Trophoblast cell (in vitro differentiated cells and primary cell): ENCODE results near the gene MPP3.

Source experiments
- DNase-seq, 2 donors: peaks; one replicate each; pipeline ENCODE4 v3.0.0-alpha.2; 2016
- H2AFZ ChIP-seq: 2 replicates; pipeline ENCODE4 v1.6.1; 2013; ENCODE audit warnings: low read length, moderate library complexity, mild to moderate bottlenecking; ENCODE audit not compliant: insufficient read depth, poor library complexity
- H2AK5ac ChIP-seq: 2 replicates; pipeline ENCODE4 v1.6.1; 2013; ENCODE audit warnings: mild to moderate bottlenecking, low read length
- H2BK120ac ChIP-seq: 2 replicates; pipeline ENCODE4 v1.6.1; 2013; ENCODE audit warnings: low read length, mild to moderate bottlenecking, moderate library complexity; ENCODE audit not compliant: insufficient read depth, poor library complexity
- H2BK12ac ChIP-seq: 2 replicates; pipeline ENCODE4 v1.6.1; 2013; ENCODE audit warnings: mild to moderate bottlenecking, low read length, moderate library complexity
- H2BK5ac ChIP-seq: 2 replicates; pipeline ENCODE4 v1.6.1; 2013; ENCODE audit warnings: low read length, low read depth, moderate library complexity, mild to moderate bottlenecking; ENCODE audit not compliant: poor library complexity
- H3K14ac ChIP-seq: 2 replicates; pipeline ENCODE4 v1.6.1; 2013; ENCODE audit warnings: mild to moderate bottlenecking, low read length
- H3K18ac ChIP-seq: 2 replicates; pipeline ENCODE4 v1.6.1; 2013; ENCODE audit warnings: mild to moderate bottlenecking, low read length
- H3K23ac ChIP-seq: 2 replicates; pipeline ENCODE4 v1.6.1; 2013; ENCODE audit warnings: low read length
- H3K27ac ChIP-seq: 2 replicates; pipeline ENCODE4 v1.5.1; 2013; ENCODE audit warnings: low read depth, mild to moderate bottlenecking, inconsistent platforms, low read length, moderate library complexity
- H3K27me3 ChIP-seq: 2 replicates; pipeline ENCODE4 v1.6.1; 2013; ENCODE audit warnings: inconsistent platforms, mild to moderate bottlenecking, low read length, moderate library complexity; ENCODE audit not compliant: insufficient read depth
- H3K36me3 ChIP-seq, 2 experiments: 1 replicate in 1 of 2; 2 replicates in 1 of 2; pipeline ENCODE4 v1.6.1; 2013; ENCODE audit warnings: low read length in 2 of 2, mild to moderate bottlenecking in 2 of 2, moderate library complexity in 1 of 2; ENCODE audit not compliant: insufficient read depth in 2 of 2, control insufficient read depth in 1 of 2
- H3K4ac ChIP-seq: 2 replicates; pipeline ENCODE4 v1.6.1; 2013; ENCODE audit warnings: low read depth, mild to moderate bottlenecking, low read length, moderate library complexity
- H3K4me1 ChIP-seq, 2 experiments: 1 replicate in 1 of 2; 2 replicates in 1 of 2; pipeline ENCODE4 v1.6.1; 2013; ENCODE audit warnings: low read length in 2 of 2, mild to moderate bottlenecking in 2 of 2, moderate library complexity in 1 of 2; ENCODE audit not compliant: insufficient read depth in 2 of 2, control insufficient read depth in 1 of 2
- H3K4me2 ChIP-seq: 2 replicates; pipeline ENCODE4 v1.6.1; 2013; ENCODE audit warnings: inconsistent platforms, mild to moderate bottlenecking, low read length, moderate library complexity
- H3K4me3 ChIP-seq: 2 replicates; pipeline ENCODE4 v1.5.1; 2013; ENCODE audit warnings: mild to moderate bottlenecking, low read depth, low read length, inconsistent platforms
- H3K79me1 ChIP-seq: one replicate; pipeline ENCODE4 v1.6.1; 2013; ENCODE audit warnings: low read length
- H3K79me2 ChIP-seq: 2 replicates; pipeline ENCODE4 v1.6.1; 2013; ENCODE audit warnings: low read length, mild to moderate bottlenecking; ENCODE audit not compliant: control insufficient read depth, insufficient read depth, poor library complexity
- H3K9ac ChIP-seq: 2 replicates; pipeline ENCODE4 v1.6.1; 2013; ENCODE audit warnings: mild to moderate bottlenecking, low read length
- H3K9me3 ChIP-seq: 2 replicates; pipeline ENCODE4 v1.6.1; 2013; ENCODE audit warnings: low read depth, mild to moderate bottlenecking, control low read depth, inconsistent platforms, low read length; ENCODE audit not compliant: insufficient read depth
- H4K12ac ChIP-seq: 2 replicates; pipeline ENCODE4 v1.6.1; 2013; ENCODE audit warnings: low read depth, mild to moderate bottlenecking, low read length, moderate library complexity
- H4K8ac ChIP-seq: 2 replicates; pipeline ENCODE4 v1.6.1; 2013; ENCODE audit warnings: low read depth, mild to moderate bottlenecking, low read length, moderate library complexity
- H4K91ac ChIP-seq: one replicate; pipeline ENCODE4 v1.6.1; 2013; ENCODE audit warnings: low read depth, mild to moderate bottlenecking, low read length, moderate library complexity
- WGBS: extraction: QIAGEN DNeasy Blood & Tissue Kit; methylation state at CpG from one replicate; pipeline ENCODE4 v1.1.7; 2013; ENCODE audit warnings: missing lambda C conversion rate; ENCODE audit not compliant: insufficient read length, insufficient coverage; ENCODE audit errors: extremely low coverage; 5-methylcytosine and 5-hydroxymethylcytosine counted together

MPP3 gene

DNA sequence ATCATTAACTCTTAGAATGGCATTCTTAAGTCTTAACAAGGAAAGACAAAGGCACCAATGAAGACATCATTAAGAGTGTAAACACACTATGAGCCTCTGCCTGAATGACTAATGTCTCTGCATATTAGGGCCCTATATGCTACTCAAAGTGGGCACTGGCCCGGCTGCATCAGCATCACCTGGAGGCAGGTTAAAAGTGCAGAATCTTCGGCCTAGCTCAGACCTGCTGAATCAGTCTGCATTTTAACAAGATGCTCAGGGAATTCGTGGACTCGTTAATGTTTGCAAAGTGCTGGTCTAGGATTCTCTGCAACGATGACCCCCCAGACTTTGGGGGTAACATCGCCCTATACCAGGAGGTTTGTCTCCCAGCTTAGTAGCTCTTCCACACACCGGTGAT is 6.7 kb downstream of the MPP3 start:
- Histone ChIP-seq H3K4ac (no peak overlapping the region), H3K4me2 (no peak overlapping the region), H4K12ac (no peak overlapping the region), H3K14ac (no peak overlapping the region), H3K27me3 (no peaks in the 10 kb centered on the region), H3K18ac (no peak overlapping the region), H3K9me3 (peaks cover 1% of the 10 kb centered on the region), H4K8ac (no peak overlapping the region), H2BK12ac (no peak overlapping the region), H3K23ac (no peak overlapping the region), H2AK5ac (no peak overlapping the region), H3K9ac (no peak overlapping the region), H2AFZ (no peak overlapping the region), H3K79me1 (no peaks in the 10 kb centered on the region), H3K4me3 (no peak overlapping the region), H3K36me3 (no peaks in the 10 kb centered on the region), H3K27ac (no peak overlapping the region), H3K79me2 (no peaks in the 10 kb centered on the region), H2BK120ac (no peak overlapping the region), H4K91ac (no peak overlapping the region), H3K4me1 (no peaks in the 10 kb centered on the region), H2BK5ac (no peak overlapping the region)
- DNase-seq = no peak
- WGBS = no CpG with 5 or more reads among the region's 7 CpGs

DNA sequence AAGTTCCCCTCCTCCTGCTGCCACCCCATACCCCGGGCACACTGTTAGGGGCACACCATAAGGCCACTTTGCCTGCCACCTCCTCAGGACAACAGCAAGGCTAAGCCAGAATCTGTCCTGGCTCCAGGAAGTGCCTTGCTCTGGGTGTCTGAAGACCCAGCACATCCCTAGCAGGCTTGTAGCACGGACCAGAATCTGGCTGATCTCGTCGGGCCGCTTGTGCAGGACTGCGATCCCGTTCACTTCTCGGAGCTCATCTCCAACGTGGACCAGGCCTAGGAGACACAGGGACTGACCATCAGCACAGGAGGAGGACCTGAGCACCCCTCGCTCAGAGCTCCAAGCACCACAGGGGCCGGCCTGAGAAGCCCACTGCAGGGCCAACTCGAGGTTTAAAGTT is 7.4 kb downstream of the MPP3 start:
- no CpG with 5 or more reads among the region's 12 CpGs for WGBS
- no peak overlapping the region for H2AFZ ChIP-seq
- no peak overlapping the region for H2BK5ac ChIP-seq

DNA sequence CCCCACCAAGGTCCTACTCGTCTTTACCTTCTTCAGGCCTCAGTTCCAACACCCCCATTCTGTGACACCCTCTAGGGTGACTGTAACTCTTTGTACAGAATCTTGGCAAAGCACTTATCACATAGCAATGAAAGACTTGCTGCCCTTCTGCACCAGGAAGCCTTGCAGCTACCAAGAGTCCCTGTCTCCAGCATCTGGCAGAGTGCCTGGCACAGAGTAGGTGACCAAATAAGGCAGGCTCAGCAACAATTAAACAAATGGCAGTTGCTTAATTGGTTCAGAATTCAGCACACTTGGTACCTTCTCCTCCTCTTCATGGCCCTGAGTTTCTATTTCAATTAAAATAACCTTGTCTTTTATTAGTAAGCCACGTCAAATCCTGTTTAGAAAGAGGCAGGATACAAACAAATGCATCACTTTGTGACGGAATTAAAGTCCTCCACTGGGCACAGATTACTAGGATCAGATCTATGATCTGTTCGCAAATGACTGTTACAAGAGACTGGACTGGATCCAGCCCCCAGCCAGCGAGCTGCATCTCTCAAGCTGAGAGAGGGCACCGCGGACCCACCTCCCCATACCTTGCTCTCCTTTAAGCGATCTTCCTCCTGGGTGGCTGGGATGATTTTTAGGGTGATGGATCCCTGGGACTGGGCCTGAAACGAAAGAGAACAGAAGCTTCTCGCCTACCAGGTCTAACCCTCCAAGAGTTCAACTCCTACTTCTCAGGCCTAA is 9.4 kb downstream of the MPP3 start:
- WGBS = no CpG with 5 or more reads among the region's 10 CpGs

More for the DNA sequence above, 7.4 kb downstream of the MPP3 start:
- peaks cover 1% of the 10 kb centered on the region for H3K9me3 ChIP-seq
- H2AK5ac ChIP-seq = no peak overlapping the region
- no peak overlapping the region for H4K8ac ChIP-seq
- no peak for DNase-seq
- H2BK12ac ChIP-seq = no peak overlapping the region
- H3K36me3 ChIP-seq = no peaks in the 10 kb centered on the region
- no peaks in the 10 kb centered on the region for H3K4me1 ChIP-seq
- H3K27ac ChIP-seq = no peak overlapping the region
- no peak overlapping the region for H2BK120ac ChIP-seq
- H4K91ac ChIP-seq = no peak overlapping the region
- no peak overlapping the region for H3K23ac ChIP-seq
- no peaks in the 10 kb centered on the region for H3K79me1 ChIP-seq
- no peak overlapping the region for H3K14ac ChIP-seq
- H3K27me3 ChIP-seq = no peaks in the 10 kb centered on the region
- no peak overlapping the region for H4K12ac ChIP-seq
- H3K4ac ChIP-seq = no peak overlapping the region
- no peak overlapping the region for H3K4me3 ChIP-seq
- H3K18ac ChIP-seq = no peak overlapping the region
- H3K79me2 ChIP-seq = no peaks in the 10 kb centered on the region
- no peak overlapping the region for H3K9ac ChIP-seq
- no peak overlapping the region for H3K4me2 ChIP-seq

DNA sequence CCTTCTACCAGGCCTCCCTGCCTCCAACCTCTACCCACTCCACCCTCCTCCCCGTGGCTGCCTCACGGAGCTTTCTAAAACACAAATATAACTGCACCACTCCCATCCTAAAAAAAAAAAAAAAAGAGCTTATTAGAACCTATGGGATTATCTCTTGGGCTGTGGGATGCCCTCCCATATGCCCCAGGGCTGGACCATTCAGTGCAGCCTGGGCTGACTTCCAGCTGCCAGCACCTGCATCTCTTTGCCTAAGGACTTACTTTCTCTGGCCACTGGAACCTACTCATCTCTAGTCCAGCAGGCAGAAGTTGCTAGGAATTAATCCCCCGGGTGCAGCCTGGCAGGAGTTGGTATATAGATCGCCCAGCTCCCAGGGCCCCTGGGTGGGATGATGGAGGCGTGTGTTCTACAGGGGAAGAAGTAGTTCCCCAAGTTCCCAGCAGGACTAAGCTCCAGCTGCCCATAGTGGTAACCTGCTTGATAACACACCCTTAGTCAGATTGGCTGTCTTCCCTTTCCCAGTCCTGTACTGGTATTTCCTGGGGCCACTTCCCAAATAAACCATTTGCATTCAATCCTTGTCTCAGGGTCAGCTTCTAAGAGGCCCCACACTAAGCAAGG is 10.3 kb downstream of the MPP3 start:
- Histone ChIP-seq H2BK120ac (no peak overlapping the region), H3K9me3 (peaks cover 1% of the 10 kb centered on the region), H3K9ac (no peak overlapping the region), H3K4me1 (no peaks in the 10 kb centered on the region), H3K4me3 (no peak overlapping the region), H3K14ac (no peak overlapping the region), H4K8ac (no peak overlapping the region), H3K4ac (no peak overlapping the region), H3K36me3 (no peaks in the 10 kb centered on the region), H2AK5ac (no peak overlapping the region), H2AFZ (no peak overlapping the region), H3K27me3 (no peaks in the 10 kb centered on the region), H4K91ac (no peak overlapping the region), H3K27ac (no peak overlapping the region), H2BK12ac (no peak overlapping the region), H3K79me2 (no peaks in the 10 kb centered on the region), H2BK5ac (no peak overlapping the region), H3K79me1 (no peaks in the 10 kb centered on the region), H4K12ac (no peak overlapping the region), H3K23ac (no peak overlapping the region), H3K18ac (no peak overlapping the region), H3K4me2 (no peak overlapping the region)
- no peak for DNase-seq
- WGBS = no CpG with 5 or more reads among the region's 5 CpGs

More for the DNA sequence above, 9.4 kb downstream of the MPP3 start:
- Histone ChIP-seq H3K4me2 (no peak overlapping the region), H3K79me1 (no peaks in the 10 kb centered on the region), H2AK5ac (no peak overlapping the region), H4K91ac (no peak overlapping the region), H3K4ac (no peak overlapping the region), H2BK5ac (no peak overlapping the region), H2BK120ac (no peak overlapping the region), H3K14ac (no peak overlapping the region), H3K27me3 (no peaks in the 10 kb centered on the region), H3K36me3 (no peaks in the 10 kb centered on the region), H3K27ac (no peak overlapping the region), H3K18ac (no peak overlapping the region), H3K79me2 (no peaks in the 10 kb centered on the region), H2AFZ (no peak overlapping the region), H3K9ac (no peak overlapping the region), H4K12ac (no peak overlapping the region), H3K9me3 (peaks cover 1% of the 10 kb centered on the region), H4K8ac (no peak overlapping the region), H2BK12ac (no peak overlapping the region), H3K4me3 (no peak overlapping the region), H3K23ac (no peak overlapping the region), H3K4me1 (no peaks in the 10 kb centered on the region)
- DNase-seq = no peak
